CD4-positive, alpha-beta memory T cell (primary cell): ENCODE results near the gene CHST13. TPM values are rescaled to one million over a fixed set of nuclear protein-coding genes. Genes with fewer than 3 reads are reported as not detected.

Source experiments
- CTCF ChIA-PET: fragments of 350-600 bp; sonication (Branson Sonifier 250); formaldehyde crosslinking; loops from one replicate; lab custom pipeline; 2021; ENCODE audit warnings: inconsistent platforms; ENCODE audit not compliant: partially characterized antibody; lab: Charles Lee
- POLR2A ChIA-PET: fragments of 350-600 bp; sonication (Branson Sonifier 250); formaldehyde crosslinking; loops from one replicate; lab custom pipeline; 2021; ENCODE audit not compliant: partially characterized antibody; lab: Charles Lee
- DNase-seq, 5 donors: peaks; one replicate each; pipeline versions ENCODE4 v3.0.0 to v3.0.0-alpha.2; 2020 to 2022; ENCODE audit warnings: mixed read lengths in 1 of 5
- H3K27ac ChIP-seq: one replicate; pipeline ENCODE4 v1.7.0; 2013; ENCODE audit warnings: low read depth, low read length
- H3K27me3 ChIP-seq: 2 replicates; pipeline ENCODE4 v1.7.0; 2013; ENCODE audit warnings: mild to moderate bottlenecking, low read length, moderate library complexity; ENCODE audit not compliant: insufficient read depth
- H3K36me3 ChIP-seq: 2 replicates; pipeline ENCODE4 v1.7.0; 2013; ENCODE audit warnings: mild to moderate bottlenecking, low read length, moderate library complexity; ENCODE audit not compliant: insufficient read depth
- H3K4me1 ChIP-seq: 2 replicates; pipeline ENCODE4 v1.7.0; 2013; ENCODE audit warnings: mild to moderate bottlenecking, low read length, moderate library complexity; ENCODE audit not compliant: insufficient read depth
- H3K4me3 ChIP-seq, 2 donors: one replicate each; pipeline ENCODE4 v1.7.0; 2013; ENCODE audit warnings: low read length in 2 of 2, mild to moderate bottlenecking in 1 of 2
- H3K9me3 ChIP-seq, 2 donors: one replicate each; pipeline ENCODE4 v1.7.0; 2013; ENCODE audit warnings: low read length in 2 of 2, control low read depth in 1 of 2; ENCODE audit not compliant: control insufficient read depth in 1 of 2
- H3K27ac Mint-ChIP-seq, 7 donors: one replicate each; pipeline ENCODE4 v1.8.0; 2020 to 2021; ENCODE audit warnings: mixed read lengths in 7 of 7, mild to moderate bottlenecking in 6 of 7, inconsistent platforms in 3 of 7, moderate library complexity in 3 of 7
- H3K27me3 Mint-ChIP-seq, 2 donors: one replicate each; pipeline ENCODE4 v1.8.0; 2020 to 2021; ENCODE audit warnings: mixed read lengths in 2 of 2
- H3K36me3 Mint-ChIP-seq, 2 donors: one replicate each; pipeline ENCODE4 v1.8.0; 2020 to 2021; ENCODE audit warnings: mixed read lengths in 2 of 2, inconsistent platforms in 1 of 2, mild to moderate bottlenecking in 1 of 2
- H3K4me1 Mint-ChIP-seq, 4 donors: one replicate each; pipeline ENCODE4 v1.8.0; 2020 to 2021; ENCODE audit warnings: mixed read lengths in 4 of 4, mild to moderate bottlenecking in 1 of 4
- H3K4me3 Mint-ChIP-seq, 8 donors: one replicate each; pipeline ENCODE4 v1.8.0; 2020 to 2021; ENCODE audit warnings: mixed read lengths in 8 of 8, mild to moderate bottlenecking in 7 of 8, moderate library complexity in 6 of 8, inconsistent platforms in 3 of 8
- H3K9me3 Mint-ChIP-seq, 8 donors: one replicate each; pipeline ENCODE4 v1.8.0; 2020 to 2021; ENCODE audit warnings: mixed read lengths in 8 of 8, mild to moderate bottlenecking in 5 of 8, inconsistent platforms in 3 of 8, moderate library complexity in 1 of 8
- intact Hi-C: fragments of 100-400 bp; cut with micrococcal nuclease; formaldehyde crosslinking; loops from one replicate; pipeline ENCODE4 v1.15.1; 2023
- polyA plus RNA-seq, 2 donors: library from polyadenylated mRNA; unstranded; fragments of 300-500 nt; fragmentation: Illumina TruSeq; gene quantifications; one replicate each; pipeline ENCODE4 v1.2.3, GENCODE V29; 2021
- total RNA-seq, 2 experiments: library from RNA; stranded (reverse); gene quantifications; one replicate each; pipeline ENCODE4 v1.2.3, GENCODE V29; 2021

Gene CHST13
- total and polyA plus RNA-seq, 4 experiments from 2014 or later = 0.23 to 0.42 TPM; not detected in 2

DNA sequence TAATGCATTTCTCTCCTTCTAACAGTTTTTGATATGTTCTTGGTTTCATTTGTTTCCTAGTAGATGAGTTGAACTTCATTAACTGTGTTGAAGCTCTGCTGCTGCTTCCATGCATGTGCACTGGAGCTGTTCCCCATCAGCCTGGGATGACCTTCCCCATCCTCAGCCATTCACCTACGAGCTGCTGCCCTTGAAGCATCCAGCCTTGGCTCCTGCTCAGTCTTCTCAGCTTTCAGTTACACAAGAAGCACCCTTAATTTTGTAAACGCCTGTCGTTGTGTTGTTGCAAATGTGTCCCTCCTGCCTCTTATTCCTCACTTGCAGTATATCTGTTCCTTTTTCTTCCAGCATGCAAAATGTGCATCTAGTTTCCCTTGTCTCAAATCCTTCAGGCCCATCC, 39.8 kb upstream of the CHST13 start:
- Mint-ChIP-seq H3K9me3 (no peaks in the 10 kb centered on the region), H3K4me1 (peaks cover 8 to 12% (median 11%) of the 10 kb centered on the region in 4 donors), H3K27me3 (no peaks in the 10 kb centered on the region), H3K27ac (peak overlapping the region in 1 of 7 donors; percentile 25), H3K36me3 (no peaks in the 10 kb centered on the region), H3K4me3 (no peak overlapping the region)
- ChIA-PET CTCF (no interaction called here), POLR2A (interaction anchor here (1.1 kb wide), 1 partner anchor 9 kb away, joined by 3 read pairs; the partner anchor contains the start of gene ZXDC)
- Histone ChIP-seq H3K9me3 (no peaks in the 10 kb centered on the region), H3K27me3 (no peaks in the 10 kb centered on the region), H3K36me3 (no peaks in the 10 kb centered on the region), H3K4me3 (no peak overlapping the region), H3K27ac (no peak overlapping the region), H3K4me1 (peaks cover 8% of the 10 kb centered on the region)
- DNase-seq = no peak
- intact Hi-C loops = no loop called here

- H3K4me3 ChIP-seq = no peak overlapping the region
- Mint-ChIP-seq H3K27ac (peak overlapping the region in 2 of 7 donors; percentile 15 to 19), H3K27me3 (no peaks in the 10 kb centered on the region), H3K4me3 (no peak overlapping the region), H3K9me3 (no peaks in the 10 kb centered on the region), H3K4me1 (peaks cover 8 to 12% (median 11%) of the 10 kb centered on the region in 4 donors), H3K36me3 (no peaks in the 10 kb centered on the region)
- ChIA-PET CTCF (no interaction called here), POLR2A (interaction anchor here (1.1 kb wide), 1 partner anchor 9 kb away, joined by 3 read pairs; the partner anchor contains the start of gene ZXDC)
- H3K9me3 ChIP-seq = no peaks in the 10 kb centered on the region
- no peaks in the 10 kb centered on the region for H3K36me3 ChIP-seq
- intact Hi-C loops = no loop called here
- H3K27me3 ChIP-seq = no peaks in the 10 kb centered on the region
- H3K4me1 ChIP-seq = peaks cover 8% of the 10 kb centered on the region
- no peak for DNase-seq
- no peak overlapping the region for H3K27ac ChIP-seq
Observed at GRCh38 chr3:126484662-126485061, 39.3 kb upstream of the CHST13 start.

DNA sequence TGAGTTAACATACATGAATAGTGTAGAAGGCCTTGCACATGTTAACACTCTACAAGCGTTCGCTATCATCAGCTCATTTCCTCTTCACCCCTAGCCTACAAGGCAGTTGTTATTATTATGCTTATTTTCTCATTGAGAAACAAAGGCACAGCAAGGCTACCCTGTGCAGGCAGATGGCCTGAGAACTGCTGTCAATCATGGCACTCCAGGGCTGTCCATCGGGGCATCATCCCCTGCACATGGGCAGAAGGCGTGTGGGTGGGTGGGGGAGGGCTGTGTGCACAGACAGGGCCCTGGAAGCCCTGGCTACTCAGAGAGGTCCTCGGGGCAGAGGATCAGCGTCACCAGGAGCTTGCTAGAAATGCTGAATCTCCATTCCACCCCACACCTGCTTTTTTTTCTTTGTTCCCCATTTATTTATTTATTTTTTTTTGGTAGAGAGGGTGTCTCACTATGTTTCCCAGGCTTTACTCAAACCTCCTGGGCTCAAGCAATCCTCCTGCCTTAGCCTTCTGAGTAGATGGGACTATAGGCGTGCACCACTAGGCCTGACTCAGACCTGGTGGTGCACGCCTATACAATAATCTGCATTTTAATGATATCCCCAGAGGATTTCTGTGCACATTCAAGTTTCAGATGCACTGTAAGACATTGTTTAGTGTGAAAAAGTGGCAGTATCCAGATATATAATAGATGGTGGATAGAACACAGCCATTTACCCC, 38.6 kb upstream of the CHST13 start:
- H3K27ac ChIP-seq = no peak overlapping the region
- ChIA-PET CTCF (no interaction called here), POLR2A (no interaction called here)
- intact Hi-C loops = no loop called here
- H3K27me3 Mint-ChIP-seq = no peaks in the 10 kb centered on the region
- H3K27me3 ChIP-seq = no peaks in the 10 kb centered on the region
- DNase-seq = no peak
- no peak overlapping the region for H3K4me3 ChIP-seq
- H3K36me3 ChIP-seq = no peaks in the 10 kb centered on the region
- H3K9me3 ChIP-seq = no peaks in the 10 kb centered on the region
- no peaks in the 10 kb centered on the region for H3K36me3 Mint-ChIP-seq
- peaks cover 8% of the 10 kb centered on the region for H3K4me1 ChIP-seq
- peaks cover 8 to 12% (median 11%) of the 10 kb centered on the region in 4 donors for H3K4me1 Mint-ChIP-seq
- no peaks in the 10 kb centered on the region for H3K9me3 Mint-ChIP-seq
- no peak overlapping the region for H3K27ac Mint-ChIP-seq
- H3K4me3 Mint-ChIP-seq = no peak overlapping the region

DNA sequence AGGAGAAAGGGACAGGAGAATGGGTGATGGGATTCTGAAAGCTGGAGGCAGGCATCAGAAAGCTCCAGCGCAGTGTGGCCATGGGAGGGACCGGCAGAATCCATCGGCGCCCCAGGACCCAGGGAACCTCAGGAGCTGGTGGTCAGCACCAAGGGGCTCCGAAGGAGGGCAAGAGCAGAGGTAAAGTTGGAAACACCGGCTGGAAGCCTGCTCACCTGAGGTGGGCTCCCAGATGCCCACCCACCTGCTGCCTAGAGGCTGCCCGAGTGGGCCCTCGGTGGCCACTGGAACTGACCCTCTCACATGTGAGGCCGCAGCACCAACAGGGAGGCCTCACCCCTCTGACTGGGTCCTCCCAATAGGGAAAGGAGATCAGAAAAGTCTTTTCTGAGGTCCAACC, 38.0 kb upstream of the CHST13 start:
- POLR2A ChIA-PET = no interaction called here

GRCh38 chr3:126486360-126486847, 37.6 kb upstream of the CHST13 start:
- no peaks in the 10 kb centered on the region for H3K36me3 Mint-ChIP-seq
- H3K4me3 Mint-ChIP-seq = no peak overlapping the region
- Histone ChIP-seq H3K4me3 (no peak overlapping the region), H3K4me1 (peaks cover 8% of the 10 kb centered on the region), H3K36me3 (no peaks in the 10 kb centered on the region), H3K27me3 (no peaks in the 10 kb centered on the region), H3K27ac (no peak overlapping the region), H3K9me3 (no peaks in the 10 kb centered on the region)
- peaks cover 0 to 2% of the 10 kb centered on the region in 2 donors for H3K27me3 Mint-ChIP-seq
- no peak for DNase-seq
- peaks cover 8 to 12% (median 11%) of the 10 kb centered on the region in 4 donors for H3K4me1 Mint-ChIP-seq
- H3K9me3 Mint-ChIP-seq = no peaks in the 10 kb centered on the region
- ChIA-PET POLR2A (no interaction called here), CTCF (no interaction called here)
- H3K27ac Mint-ChIP-seq = peak overlapping the region in 2 of 7 donors; percentile 29 to 61
- intact Hi-C loops = no loop called here

More for the DNA sequence above, 38.0 kb upstream of the CHST13 start:
- H3K4me3 ChIP-seq = no peak overlapping the region
- intact Hi-C loops = no loop called here
- no peaks in the 10 kb centered on the region for H3K36me3 ChIP-seq
- H3K27me3 Mint-ChIP-seq = no peaks in the 10 kb centered on the region
- peaks cover 8 to 12% (median 11%) of the 10 kb centered on the region in 4 donors for H3K4me1 Mint-ChIP-seq
- no peaks in the 10 kb centered on the region for H3K27me3 ChIP-seq
- no peak overlapping the region for H3K27ac ChIP-seq
- H3K9me3 ChIP-seq = no peaks in the 10 kb centered on the region
- no peaks in the 10 kb centered on the region for H3K9me3 Mint-ChIP-seq
- no peak overlapping the region for H3K27ac Mint-ChIP-seq
- no peaks in the 10 kb centered on the region for H3K36me3 Mint-ChIP-seq
- no peak overlapping the region for H3K4me3 Mint-ChIP-seq
- peaks cover 8% of the 10 kb centered on the region for H3K4me1 ChIP-seq
- no peak for DNase-seq
- CTCF ChIA-PET = no interaction called here

DNA sequence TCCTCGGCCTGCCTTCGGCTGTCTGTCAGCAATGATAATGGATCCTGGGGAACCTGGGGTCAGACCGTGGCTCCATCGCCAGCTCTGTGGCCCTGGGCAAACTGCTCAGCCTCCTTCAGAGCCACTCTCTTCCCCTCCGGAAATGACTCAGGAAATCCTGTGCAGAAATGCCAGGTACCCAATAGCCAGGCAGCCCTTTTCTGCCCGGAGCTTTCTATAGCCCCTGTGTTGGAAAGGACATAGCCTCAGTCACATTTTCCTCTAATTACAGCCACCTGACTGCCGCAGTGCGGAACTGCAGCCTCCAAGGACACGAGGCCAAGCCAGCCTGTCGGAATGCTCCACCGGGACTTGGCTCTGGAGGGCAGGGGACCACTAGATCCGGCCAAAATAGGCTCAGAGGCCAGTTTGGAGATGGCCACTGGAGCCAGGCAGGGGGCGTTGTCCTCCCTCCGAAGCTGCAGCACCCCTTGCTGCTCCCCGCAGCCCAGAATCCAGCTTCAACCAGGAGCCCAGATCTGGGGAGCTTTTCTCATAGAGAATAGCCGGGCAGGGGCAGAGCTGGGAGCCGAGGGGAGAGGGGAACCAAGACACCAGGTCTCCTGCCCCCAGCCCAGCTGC, 36.7 kb upstream of the CHST13 start:
- no peak overlapping the region for H3K27ac ChIP-seq
- H3K4me3 ChIP-seq = no peak overlapping the region
- H3K27me3 ChIP-seq = no peaks in the 10 kb centered on the region
- DNase-seq = no peak
- H3K4me1 ChIP-seq = peaks cover 8% of the 10 kb centered on the region
- intact Hi-C loops = no loop called here
- no peaks in the 10 kb centered on the region for H3K36me3 Mint-ChIP-seq
- H3K27ac Mint-ChIP-seq = peak overlapping the region in 2 of 7 donors; percentile 50 to 63
- H3K36me3 ChIP-seq = no peaks in the 10 kb centered on the region
- H3K9me3 ChIP-seq = no peaks in the 10 kb centered on the region
- H3K27me3 Mint-ChIP-seq = peaks cover 0 to 2% of the 10 kb centered on the region in 2 donors
- POLR2A ChIA-PET = no interaction called here
- no peak overlapping the region for H3K4me3 Mint-ChIP-seq
- H3K9me3 Mint-ChIP-seq = no peaks in the 10 kb centered on the region
- CTCF ChIA-PET = no interaction called here
- H3K4me1 Mint-ChIP-seq = peaks cover 8 to 12% (median 11%) of the 10 kb centered on the region in 4 donors

DNA sequence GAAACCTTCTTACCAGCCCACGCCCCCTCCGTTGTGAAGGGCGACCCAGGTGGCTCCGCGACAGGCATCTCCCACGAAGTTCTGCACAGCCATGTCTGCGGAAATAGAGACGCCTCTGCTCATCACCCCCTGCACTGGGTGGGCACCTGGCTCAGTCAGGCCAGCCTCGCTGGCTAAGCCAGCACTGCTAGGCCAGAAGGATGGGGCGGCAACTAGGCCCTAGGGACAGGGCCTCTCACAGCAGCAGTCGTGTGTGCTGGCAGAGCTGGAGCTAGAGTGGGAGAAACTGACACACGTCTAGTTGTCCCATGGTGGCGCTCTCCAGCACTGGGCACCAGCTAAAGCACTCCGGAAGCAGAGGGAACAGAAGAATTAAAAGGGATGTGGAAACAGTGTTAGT, 35.8 kb upstream of the CHST13 start:
- Mint-ChIP-seq H3K27me3 (peaks cover 0 to 2% of the 10 kb centered on the region in 2 donors), H3K27ac (peak overlapping the region in 1 of 7 donors; percentile 30), H3K9me3 (no peaks in the 10 kb centered on the region), H3K36me3 (no peaks in the 10 kb centered on the region), H3K4me3 (no peak overlapping the region), H3K4me1 (peaks cover 8 to 12% (median 11%) of the 10 kb centered on the region in 4 donors)
- Histone ChIP-seq H3K4me3 (no peak overlapping the region), H3K27me3 (no peaks in the 10 kb centered on the region), H3K27ac (no peak overlapping the region), H3K4me1 (peaks cover 8% of the 10 kb centered on the region), H3K9me3 (no peaks in the 10 kb centered on the region), H3K36me3 (no peaks in the 10 kb centered on the region)
- no peak for DNase-seq
- CTCF ChIA-PET = no interaction called here
- intact Hi-C loops = no loop called here
- POLR2A ChIA-PET = no interaction called here
